Measurements from ENCODE around the gene UNC93B1.

The UNC93B1 gene

DNA sequence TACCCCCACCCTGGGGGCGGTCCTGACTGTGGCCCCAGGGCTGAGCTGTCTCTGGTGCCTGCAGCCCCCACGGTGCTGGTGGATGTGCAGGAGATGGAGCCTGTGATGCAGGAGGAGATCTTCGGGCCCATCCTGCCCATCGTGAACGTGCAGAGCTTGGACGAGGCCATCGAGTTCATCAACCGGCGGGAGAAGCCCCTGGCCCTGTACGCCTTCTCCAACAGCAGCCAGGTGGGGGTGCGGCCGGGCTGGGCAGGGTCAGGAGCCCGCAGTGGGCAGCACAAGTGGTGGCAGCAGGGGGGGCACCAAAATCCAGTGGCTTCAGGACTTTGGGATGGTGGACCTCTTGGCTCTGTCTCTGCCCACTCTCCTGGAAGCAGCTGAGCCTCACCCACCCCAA, 18.6 kb upstream of the UNC93B1 start:
- DNase-seq (ENCODE audit: low spot score): no peak

- DNase-seq (ENCODE audit: low spot score): no peak
Measured at GRCh38 chr11:68021167-68021787, 17.4 kb upstream of the UNC93B1 start.

DNA sequence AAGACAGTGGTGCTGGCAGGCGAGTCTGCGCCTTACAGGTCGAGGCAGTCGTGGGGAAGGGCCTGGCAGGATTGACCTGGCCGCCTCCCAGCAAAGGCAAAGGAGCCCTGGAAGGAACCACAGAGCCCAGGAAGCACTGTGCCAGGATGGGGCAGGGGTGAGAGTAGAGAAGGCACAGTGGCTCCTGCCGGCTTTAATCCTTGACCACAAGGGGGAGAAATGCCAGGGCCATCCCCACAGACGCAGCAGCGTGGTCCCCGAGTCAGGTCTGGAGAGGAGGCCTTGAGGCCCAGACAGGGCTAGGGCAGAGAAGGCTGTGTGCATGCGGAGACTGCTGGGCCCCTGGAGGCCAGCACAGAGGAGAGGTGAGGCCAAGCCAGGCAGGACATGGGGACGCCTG, 16.7 kb upstream of the UNC93B1 start:
- no peak for DNase-seq (ENCODE audit: low spot score)

DNA sequence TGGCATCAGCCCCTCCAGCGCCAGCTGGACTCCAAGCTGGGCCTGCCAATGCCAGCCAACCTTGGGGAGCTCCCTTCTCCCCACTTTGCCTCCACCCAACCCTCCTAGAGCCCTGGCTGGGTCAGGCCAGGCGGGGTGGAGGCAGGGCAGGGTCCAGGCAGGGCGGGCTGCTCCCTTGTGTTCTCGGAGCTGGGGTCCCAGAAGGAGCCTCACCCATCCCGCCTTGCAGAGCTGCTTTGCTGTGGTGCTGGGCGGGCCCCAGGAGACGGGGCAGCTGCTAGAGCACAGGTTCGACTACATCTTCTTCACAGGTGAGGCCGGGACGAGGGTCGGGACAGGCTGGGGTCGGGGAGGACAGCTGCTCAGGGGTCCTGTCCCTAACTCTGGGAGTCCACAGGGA, 15.6 kb upstream of the UNC93B1 start:
- DNase-seq (ENCODE audit: low spot score): no peak

DNA sequence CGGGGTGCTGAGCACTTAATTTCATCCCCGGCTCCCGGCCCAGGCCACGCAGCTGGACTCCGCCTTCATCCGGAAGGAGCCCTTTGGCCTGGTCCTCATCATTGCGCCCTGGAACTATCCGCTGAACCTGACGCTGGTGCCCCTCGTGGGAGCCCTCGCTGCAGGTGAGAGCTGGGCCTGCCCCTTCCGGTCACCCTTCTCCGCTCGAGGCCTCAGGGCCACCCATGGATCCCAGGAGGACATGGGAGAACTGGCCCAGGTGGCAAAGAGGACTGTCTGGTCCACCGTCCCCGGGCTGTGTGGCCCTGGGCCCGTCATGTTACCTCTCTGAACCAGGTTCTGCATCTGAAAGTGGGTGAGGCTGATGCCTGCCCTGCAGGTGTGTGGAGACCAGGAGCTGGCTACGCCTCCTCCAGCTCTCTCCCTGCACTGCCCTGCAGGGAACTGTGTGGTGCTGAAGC, 14.9 kb upstream of the UNC93B1 start:
- no peak for DNase-seq (ENCODE audit: low spot score)

DNA sequence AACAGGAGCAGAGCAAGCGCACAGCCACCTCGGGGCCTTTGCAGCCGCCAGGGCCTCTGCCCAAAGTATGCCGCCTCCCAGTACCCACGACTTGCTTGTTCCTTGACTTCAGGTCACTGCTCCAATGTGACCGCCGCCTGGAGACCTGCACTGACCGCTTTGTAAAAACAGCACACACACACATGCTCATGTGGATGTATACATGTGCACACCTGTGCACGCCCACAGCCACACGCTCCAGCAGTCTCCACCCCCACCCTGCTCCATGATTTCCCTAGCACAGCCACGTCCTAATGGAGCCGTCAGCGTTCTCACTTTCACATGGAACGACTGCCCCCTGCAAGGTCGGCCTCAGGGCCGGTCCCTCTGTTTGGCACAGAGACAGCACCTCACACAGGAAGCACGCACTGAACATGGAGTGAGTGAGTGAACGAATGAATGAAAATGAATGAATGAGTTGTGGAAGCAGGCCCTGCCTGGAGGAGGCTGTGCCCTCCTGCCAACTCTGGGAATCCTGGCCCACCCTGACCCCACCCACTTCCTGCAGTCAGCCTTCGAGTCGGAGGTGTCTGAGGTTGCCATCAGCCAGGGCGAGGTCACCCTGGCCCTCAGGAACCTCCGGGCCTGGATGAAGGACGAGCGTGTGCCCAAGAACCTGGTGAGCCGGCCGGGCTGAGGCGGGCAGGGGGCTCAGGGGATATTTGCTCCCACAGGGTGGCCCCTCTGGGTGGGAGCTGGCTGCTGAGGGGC, 14.3 kb upstream of the UNC93B1 start:
- DNase-seq (ENCODE audit: low spot score): no peak

- DNase-seq (ENCODE audit: low spot score): no peak
Measured at GRCh38 chr11:68016904-68017817, 13.3 kb upstream of the UNC93B1 start.

DNA sequence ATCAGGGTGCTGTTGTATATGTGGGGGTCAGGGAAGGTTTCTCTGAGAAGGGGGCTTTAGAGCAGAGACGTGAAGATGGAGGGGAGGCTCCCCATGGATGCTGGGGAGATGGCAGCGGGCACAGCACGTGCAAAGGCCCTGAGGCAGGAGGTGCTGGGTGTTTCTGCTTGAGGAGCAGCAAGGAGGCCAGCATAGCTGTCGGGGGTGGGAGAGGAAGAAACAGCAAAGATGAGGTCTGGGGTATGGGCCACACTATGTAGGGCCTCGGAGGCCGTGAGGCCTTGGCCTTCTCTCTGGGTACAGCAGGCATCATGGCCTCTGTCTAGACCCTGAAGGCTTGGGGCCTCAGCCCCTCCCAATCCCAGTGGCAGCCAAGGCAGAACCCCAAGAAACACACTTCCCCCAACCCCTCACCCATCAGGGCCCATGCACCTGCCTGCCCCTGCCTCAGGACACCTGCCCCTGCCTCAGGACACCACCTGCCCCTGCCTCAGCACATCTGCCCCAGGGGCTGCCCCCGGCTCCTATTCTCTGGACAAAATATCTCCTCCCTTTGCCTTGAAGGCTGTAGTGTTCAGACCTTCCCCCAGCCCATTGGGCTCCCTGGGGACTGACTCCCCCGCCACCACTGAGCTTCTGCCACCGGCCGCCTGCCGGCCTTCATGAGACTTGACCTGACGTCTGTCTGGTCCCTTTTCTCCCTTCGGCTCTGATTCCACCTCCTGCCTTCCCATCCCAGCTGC, 12.4 kb upstream of the UNC93B1 start:
- no peak for DNase-seq (ENCODE audit: low spot score)

GRCh38 chr11:68015467-68015866, 11.6 kb upstream of the UNC93B1 start:
- no peak for DNase-seq (ENCODE audit: low spot score)

DNA sequence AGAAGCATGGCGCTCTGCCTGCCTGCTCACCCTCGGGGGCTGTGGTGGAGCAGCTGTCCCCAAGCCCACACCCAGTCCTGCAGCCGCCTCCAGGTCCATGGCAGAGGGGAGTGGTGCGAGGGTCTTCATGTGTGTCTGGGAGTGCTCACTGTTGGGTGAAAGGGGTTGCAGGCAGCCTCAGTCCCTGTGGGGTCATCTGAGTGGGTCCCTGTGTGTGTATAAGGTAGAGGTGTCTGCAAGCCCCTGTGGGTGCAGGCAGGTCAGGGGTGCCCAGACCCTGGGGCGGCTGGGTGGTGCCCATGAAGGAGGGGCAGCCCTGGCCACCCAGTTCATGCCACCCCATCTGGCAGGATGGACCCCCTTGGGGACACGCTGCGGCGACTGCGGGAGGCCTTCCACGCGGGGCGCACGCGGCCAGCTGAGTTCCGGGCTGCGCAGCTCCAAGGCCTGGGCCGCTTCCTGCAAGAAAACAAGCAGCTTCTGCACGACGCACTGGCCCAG, 11.1 kb upstream of the UNC93B1 start:
- no peak for DNase-seq (ENCODE audit: low spot score)

DNA sequence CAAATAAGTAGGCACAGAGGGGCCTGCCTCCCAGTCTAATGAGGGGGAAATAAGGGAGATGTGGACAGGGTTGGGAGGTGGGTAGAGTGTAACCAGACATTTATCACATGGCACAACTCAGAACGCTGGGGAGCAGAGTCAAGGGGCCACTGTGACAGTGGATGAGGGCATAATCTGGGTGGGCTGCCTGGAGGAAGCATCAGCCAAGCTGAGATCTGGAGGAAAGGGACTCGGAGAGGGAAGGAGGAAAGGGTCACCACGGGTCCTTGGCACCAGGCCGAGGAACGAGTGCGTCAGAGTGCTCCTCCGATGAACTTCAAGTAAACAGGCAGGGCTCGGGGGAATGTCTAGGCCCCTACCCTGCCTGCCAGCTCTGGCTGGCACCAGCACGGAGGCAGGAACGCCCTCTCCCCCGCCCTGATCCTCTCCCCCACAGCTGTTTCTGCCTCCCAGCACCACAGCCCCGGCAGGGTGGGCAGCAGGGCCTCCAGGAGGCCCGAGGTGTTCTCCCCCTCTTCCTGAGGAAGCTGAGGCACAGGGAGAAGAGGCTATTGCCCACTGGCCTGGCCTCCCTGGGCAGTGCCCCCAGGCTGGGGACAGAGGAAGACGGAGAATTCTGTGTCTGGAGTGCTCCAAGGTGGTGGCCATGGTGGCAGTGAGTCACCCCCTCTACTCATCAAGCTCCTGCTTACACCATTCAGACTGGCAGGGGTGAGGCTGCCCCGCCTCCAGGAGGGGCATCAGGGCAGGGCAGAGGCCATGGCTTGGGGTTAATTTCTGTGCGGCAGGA, 10.5 kb upstream of the UNC93B1 start:
- DNase-seq (ENCODE audit: low spot score): no peak

DNA sequence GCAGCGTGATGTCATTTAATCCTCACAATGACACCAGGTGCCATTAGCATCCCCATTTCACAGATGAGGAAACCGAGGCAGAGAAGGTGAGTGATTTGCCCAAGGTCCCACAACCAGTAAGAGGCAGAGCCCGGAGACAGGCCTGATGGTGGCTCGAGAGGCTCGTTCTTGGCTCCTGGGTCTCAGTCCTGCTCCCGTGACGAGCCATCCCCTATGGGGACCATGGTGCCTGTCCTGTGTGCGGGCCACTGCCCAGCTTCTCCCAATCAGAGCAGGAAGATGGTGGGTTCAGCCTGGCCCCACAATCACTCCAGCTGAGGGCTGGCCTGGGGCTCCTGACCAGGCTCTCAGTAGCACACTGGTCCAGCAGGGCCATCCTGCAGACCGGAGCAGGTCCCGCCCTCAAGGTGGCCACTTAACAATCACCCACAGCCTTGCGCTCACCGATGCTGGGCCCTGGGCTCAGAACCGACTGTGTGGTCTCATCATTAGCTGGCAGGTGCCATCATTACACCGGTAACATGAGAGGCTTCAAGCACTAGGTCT, 9.8 kb upstream of the UNC93B1 start:
- no peak for DNase-seq (ENCODE audit: low spot score)

GRCh38 chr11:68012843-68013610, 9.1 kb upstream of the UNC93B1 start:
- DNase-seq (ENCODE audit: low spot score): no peak

DNA sequence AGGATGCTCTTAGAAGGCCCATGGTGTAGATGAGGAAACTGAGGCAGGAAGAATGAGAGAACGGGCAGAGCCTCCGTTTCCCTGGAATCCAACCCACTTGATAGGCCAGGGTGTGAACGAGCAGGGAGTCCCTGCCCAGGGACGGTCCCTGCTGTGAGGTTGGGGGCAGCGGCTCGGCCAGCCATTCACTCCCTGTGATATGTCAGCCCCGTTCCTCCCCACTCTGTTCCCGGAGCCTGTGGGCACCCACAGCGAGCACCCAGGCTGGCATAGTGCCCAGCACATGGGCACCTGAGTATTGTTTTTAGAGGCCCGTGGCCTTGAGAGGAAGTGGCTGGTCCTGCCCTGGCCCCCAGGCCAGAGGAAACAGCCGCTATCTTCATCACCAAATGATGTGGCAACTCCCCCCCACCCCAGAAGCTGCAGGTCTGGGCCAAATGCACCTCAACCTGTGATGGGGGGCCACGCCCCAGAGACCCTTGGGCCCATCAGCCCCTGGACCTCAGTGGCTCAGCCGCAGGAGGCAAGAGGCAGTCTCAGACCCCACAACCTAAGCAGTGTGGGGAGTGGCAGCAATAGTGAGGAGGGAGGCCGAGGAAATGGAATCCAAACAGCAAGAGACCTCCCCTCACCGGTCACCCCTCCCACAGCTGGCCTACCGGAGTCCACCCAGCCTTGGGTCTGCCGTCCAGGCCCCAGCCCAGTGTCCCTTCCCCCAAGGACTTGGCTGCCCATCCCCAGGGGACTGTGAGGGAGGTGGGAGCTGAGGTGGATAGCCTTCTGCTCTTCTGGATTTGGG, 8.3 kb upstream of the UNC93B1 start:
- no peak for DNase-seq (ENCODE audit: low spot score)

DNA sequence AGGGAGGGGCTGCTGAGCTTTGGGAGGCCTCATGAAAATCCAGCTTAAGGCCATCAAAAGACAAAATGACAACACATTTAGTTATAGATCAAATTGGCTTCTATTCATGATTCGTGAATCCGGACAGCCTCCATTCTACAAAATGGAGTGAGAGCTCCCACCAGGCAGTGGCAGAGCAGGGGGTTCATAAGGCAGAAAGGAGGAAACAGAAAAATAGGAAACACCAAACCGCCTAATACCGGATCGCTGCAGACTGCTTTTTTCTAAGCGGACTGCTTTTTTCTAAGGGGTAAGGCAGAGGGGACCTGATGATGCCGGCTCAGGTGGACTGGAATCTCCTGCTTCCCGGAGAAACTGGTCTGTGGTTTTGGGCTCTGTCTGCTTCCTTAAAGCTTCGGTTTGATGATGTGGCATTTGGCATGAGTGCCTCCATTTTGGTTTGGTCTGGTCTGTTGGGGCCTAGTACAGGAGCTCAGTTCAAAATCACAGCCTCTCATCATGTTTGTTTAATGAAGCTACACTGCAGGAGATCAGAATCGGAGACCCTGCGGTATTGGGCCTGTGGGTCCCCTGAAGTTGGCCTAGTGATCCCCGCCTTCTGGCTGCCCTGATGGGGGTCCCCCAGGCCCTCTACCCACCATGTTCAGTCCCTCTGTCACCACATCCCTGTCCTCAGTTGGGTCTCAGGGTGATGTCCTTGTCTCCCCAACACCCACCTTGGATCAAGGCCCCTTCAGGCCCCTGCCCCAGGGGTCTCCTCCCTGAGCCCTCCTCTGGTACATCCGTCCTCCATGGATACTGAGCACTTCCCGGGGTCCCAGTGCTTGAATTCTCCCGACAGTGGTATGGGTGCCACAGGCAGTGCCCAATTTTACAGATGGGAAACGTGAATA, 7.4 kb upstream of the UNC93B1 start:
- no peak for DNase-seq (ENCODE audit: low spot score)

DNA sequence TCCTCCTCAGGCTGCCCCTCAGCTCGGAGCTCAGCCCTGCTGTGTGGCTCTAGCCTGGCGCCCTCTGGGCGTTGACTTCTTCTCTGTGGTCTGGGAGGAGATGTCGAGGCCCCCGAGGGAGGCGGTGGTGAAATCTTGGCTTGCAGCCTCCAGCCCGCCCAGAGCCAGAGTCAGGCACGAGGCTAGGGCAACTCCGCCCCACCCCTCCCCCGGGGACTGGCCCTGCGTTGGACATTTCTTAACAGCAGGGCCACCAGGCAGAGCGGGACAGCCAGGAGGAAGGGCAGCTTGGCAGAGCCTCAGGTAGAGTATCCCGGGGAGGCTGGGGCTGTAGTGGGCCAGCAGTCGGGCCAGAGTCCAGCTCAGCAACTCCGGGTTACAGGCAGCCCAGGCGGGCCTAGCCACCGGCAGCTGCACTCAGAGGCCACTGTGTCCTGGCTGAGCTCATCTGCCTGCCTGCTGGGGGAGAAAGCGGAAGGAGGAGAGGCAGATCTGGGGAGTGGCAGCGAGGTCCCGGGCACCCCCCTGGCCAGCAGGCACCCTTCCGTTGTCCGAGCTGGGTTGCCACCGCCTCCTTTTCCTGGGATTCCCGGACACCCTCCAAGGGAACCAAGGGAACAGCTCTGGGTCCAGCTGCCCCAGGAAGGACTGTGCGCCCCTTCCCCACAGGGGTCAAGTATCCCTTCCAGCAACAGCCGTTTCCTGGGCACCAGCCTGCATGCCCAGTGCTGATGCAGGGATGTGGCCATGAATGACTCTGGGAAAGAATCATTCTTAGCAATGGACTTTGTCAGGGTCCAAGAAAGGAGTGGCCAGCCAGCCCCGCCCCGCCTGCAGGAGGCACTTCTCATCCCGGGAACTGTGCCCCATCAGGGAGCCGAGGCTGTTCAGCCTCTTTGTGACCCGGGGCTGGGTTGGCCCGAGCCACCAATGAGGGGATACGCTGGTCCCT, 6.5 kb upstream of the UNC93B1 start, which contains the start of gene ALDH3B1:
TSS of gene ALDH3B1 (plus strand) at position 238 of the 952 bp plus-strand sequence. CDS start 4,971 bp downstream, outside the sequence.
- peak; percentile 79 for DNase-seq (ENCODE audit: low spot score)

Data from left forelimb (tissue), 1 donor.